ENCODE data around the gene CDH15. TPM values are rescaled to one million over a fixed set of nuclear protein-coding genes. Genes with fewer than 3 reads are reported as not detected.
"Not testable (repeated sequence)": the region's sequence is repeated elsewhere in the genome, so short reads cannot be mapped to it uniquely, and the experiment has no call there.

Gene CDH15
- total and polyA plus RNA-seq, 4 donors: 0.09 to 2.1 (median 1.3) TPM

- DNase-seq: no peak
- Histone ChIP-seq H3K4me3 (no peak overlapping the region), H3K27me3 (ENCODE audit: control insufficient read depth in 3 of 3, insufficient read depth in 3 of 3, low read length in 2 of 3) (peaks cover 0 to 12% (median 3%) of the 10 kb centered on the region in 3 donors), H3K27ac (ENCODE audit: low read depth in 1 of 2, low read length in 1 of 2) (no peak overlapping the region), H3K4me1 (ENCODE audit: control insufficient read depth in 5 of 5, insufficient read depth in 5 of 5, low read length in 5 of 5) (peaks cover 0 to 3% (median 0%) of the 10 kb centered on the region in 5 donors), H3K9me3 (ENCODE audit: control insufficient read depth in 4 of 4, insufficient read depth in 3 of 4, low read length in 3 of 4) (no peaks in the 10 kb centered on the region), H3K9ac (ENCODE audit: insufficient read depth in 1 of 2, low read length in 2 of 2) (no peak overlapping the region), H3K36me3 (ENCODE audit: control insufficient read depth in 4 of 4, insufficient read depth in 4 of 4, low read length in 4 of 4) (no peaks in the 10 kb centered on the region)
- WGBS, 2 donors: 67 to 70% methylated on average over 19 of the region's 19 CpGs
- ATAC-seq (ENCODE audit: insufficient read depth, low FRiP score): no peak
- TF ChIP-seq, protein P1, sequence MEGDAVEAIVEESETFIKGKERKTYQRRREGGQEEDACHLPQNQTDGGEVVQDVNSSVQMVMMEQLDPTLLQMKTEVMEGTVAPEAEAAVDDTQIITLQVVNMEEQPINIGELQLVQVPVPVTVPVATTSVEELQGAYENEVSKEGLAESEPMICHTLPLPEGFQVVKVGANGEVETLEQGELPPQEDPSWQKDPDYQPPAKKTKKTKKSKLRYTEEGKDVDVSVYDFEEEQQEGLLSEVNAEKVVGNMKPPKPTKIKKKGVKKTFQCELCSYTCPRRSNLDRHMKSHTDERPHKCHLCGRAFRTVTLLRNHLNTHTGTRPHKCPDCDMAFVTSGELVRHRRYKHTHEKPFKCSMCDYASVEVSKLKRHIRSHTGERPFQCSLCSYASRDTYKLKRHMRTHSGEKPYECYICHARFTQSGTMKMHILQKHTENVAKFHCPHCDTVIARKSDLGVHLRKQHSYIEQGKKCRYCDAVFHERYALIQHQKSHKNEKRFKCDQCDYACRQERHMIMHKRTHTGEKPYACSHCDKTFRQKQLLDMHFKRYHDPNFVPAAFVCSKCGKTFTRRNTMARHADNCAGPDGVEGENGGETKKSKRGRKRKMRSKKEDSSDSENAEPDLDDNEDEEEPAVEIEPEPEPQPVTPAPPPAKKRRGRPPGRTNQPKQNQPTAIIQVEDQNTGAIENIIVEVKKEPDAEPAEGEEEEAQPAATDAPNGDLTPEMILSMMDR (IDR thresholded peaks at IDR 0.05; ENCODE audit: control extremely low read depth, extremely low read depth): no peak
These were observed 16.3 kb downstream of the CDH15 start for GRCh38 chr16:89187770-89188392.

GRCh38 chr16:89188471-89189357 is 17.2 kb downstream of the CDH15 start:
- not testable (repeated sequence) for DNase-seq; H3K9ac ChIP-seq (ENCODE audit: insufficient read depth in 1 of 2, low read length in 2 of 2); H3K4me1 ChIP-seq (ENCODE audit: control insufficient read depth in 5 of 5, insufficient read depth in 5 of 5, low read length in 5 of 5); H3K36me3 ChIP-seq (ENCODE audit: control insufficient read depth in 4 of 4, insufficient read depth in 4 of 4, low read length in 4 of 4); H3K9me3 ChIP-seq (ENCODE audit: control insufficient read depth in 4 of 4, insufficient read depth in 3 of 4, low read length in 3 of 4); ATAC-seq (ENCODE audit: insufficient read depth, low FRiP score); H3K27me3 ChIP-seq (ENCODE audit: control insufficient read depth in 3 of 3, insufficient read depth in 3 of 3, low read length in 2 of 3); H3K4me3 ChIP-seq; H3K27ac ChIP-seq (ENCODE audit: low read depth in 1 of 2, low read length in 1 of 2)
- 93 to 96% methylated on average over 25 of the region's 25 CpGs for WGBS, 2 donors

GRCh38 chr16:89189358-89190025 is 17.9 kb downstream of the CDH15 start:
- ATAC-seq (ENCODE audit: insufficient read depth, low FRiP score) (no peak), DNase-seq (no peak)
- Histone ChIP-seq H3K4me3 (no peak overlapping the region), H3K9me3 (ENCODE audit: control insufficient read depth in 4 of 4, insufficient read depth in 3 of 4, low read length in 3 of 4) (no peaks in the 10 kb centered on the region), H3K27me3 (ENCODE audit: control insufficient read depth in 3 of 3, insufficient read depth in 3 of 3, low read length in 2 of 3) (peaks cover 0 to 8% (median 3%) of the 10 kb centered on the region in 3 donors), H3K9ac (ENCODE audit: insufficient read depth in 1 of 2, low read length in 2 of 2) (no peak overlapping the region), H3K4me1 (ENCODE audit: control insufficient read depth in 5 of 5, insufficient read depth in 5 of 5, low read length in 5 of 5) (peaks cover 0 to 3% (median 0%) of the 10 kb centered on the region in 5 donors), H3K27ac (ENCODE audit: low read depth in 1 of 2, low read length in 1 of 2) (no peak overlapping the region), H3K36me3 (ENCODE audit: control insufficient read depth in 4 of 4, insufficient read depth in 4 of 4, low read length in 4 of 4) (no peaks in the 10 kb centered on the region)
- WGBS, 2 donors: 58 to 69% methylated on average over 14 of the region's 14 CpGs
- TF ChIP-seq, protein P1 (IDR thresholded peaks at IDR 0.05; ENCODE audit: control extremely low read depth, extremely low read depth): no peak
